ENCODE measurements around the gene UBE2L6. TPM values are rescaled to one million over a fixed set of nuclear protein-coding genes. Genes with fewer than 3 reads are reported as not detected.

The UBE2L6 gene
- total and polyA plus RNA-seq, 2 of the 4 experiments (the other 2 are of a cell fraction), result 37.5 to 46.7 TPM

DNA sequence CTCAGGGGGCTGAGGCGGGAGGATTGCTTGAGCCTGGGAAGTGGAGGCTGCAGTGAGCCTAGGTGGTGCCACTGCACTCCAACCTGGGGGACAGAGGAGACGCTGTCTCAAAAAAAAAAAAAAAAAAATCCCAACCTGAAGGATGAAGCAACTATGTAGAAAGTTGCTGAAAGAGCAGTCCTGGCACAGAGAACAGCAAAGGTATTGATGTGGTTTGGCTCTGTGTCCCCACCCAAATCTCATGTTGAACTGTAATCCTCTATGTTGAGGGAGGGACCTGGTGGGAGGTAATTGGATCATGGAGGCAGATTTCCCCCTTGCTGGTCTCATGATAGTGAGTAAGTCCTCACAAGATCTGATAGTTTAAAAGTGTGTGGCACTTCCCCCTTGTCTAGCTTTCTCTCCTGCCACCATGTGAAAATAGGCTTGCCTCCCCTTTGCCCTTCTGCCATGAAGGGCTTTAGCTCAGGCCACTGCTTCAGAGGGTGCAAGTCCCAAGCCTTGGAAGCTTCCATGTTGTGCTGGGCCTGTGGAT lies 19.3 kb upstream of the UBE2L6 start:
- POLR2A ChIA-PET (ENCODE audit: unreplicated experiment), result no interaction called here
- H3K9me3 ChIP-seq (ENCODE audit: control insufficient read depth, insufficient read depth, low read length), result no peaks in the 10 kb centered on the region
- H3K4me1 ChIP-seq (ENCODE audit: control insufficient read depth, insufficient read depth, low read length), result no peaks in the 10 kb centered on the region
- no peak overlapping the region for H2BK120ac ChIP-seq (ENCODE audit: low read depth, low read length)
- in situ Hi-C loops (cut with MboI; ENCODE audit: low sequenced_read_pairs), result no loop called here
- no peak overlapping the region for H3K18ac ChIP-seq (ENCODE audit: low read depth, low read length)
- H3K56ac ChIP-seq (ENCODE audit: extremely low read depth, insufficient read depth, low read length), result no peak overlapping the region
- H4K5ac ChIP-seq (ENCODE audit: low read depth, low read length), result no peak overlapping the region
- intact Hi-C loops (cut with micrococcal nuclease), result no loop called here
- H4K91ac ChIP-seq (ENCODE audit: insufficient read depth, low read depth, low read length), result no peak overlapping the region
- no peak overlapping the region for H2BK5ac ChIP-seq (ENCODE audit: low read depth, low read length, poor library complexity, severe bottlenecking)
- no peak overlapping the region for H2BK20ac ChIP-seq (ENCODE audit: low read depth, low read length)
- H3K4me2 ChIP-seq (ENCODE audit: low read depth, low read length), result no peak overlapping the region
- no peak overlapping the region for H2AFZ ChIP-seq (replicated peaks; ENCODE audit: low read length, poor library complexity)
- dilution Hi-C loops (cut with HindIII; ENCODE audit: low sequenced_read_pairs, unreplicated experiment), result no loop called here
- H4K8ac ChIP-seq (ENCODE audit: low read depth in 2 of 2, low read length in 2 of 2), result no peak overlapping the region
- no peak overlapping the region for H3K4ac ChIP-seq (ENCODE audit: low read depth, low read length)
- H2AK5ac ChIP-seq (ENCODE audit: low read depth, low read length), result no peak overlapping the region
- H3K79me1 ChIP-seq (ENCODE audit: low read depth in 1 of 2, low read length in 2 of 2), result no peaks in the 10 kb centered on the region
- no peak overlapping the region for H3K4me3 ChIP-seq (ENCODE audit: insufficient read depth, low read depth, low read length)
- H4K20me1 ChIP-seq (ENCODE audit: insufficient read depth, low read length), result no peaks in the 10 kb centered on the region
- BruUV-seq (replicated peaks), result no TSS peak
- H3K9me1 ChIP-seq (ENCODE audit: insufficient read depth, low read length), result no peaks in the 10 kb centered on the region
- H3K27me3 ChIP-seq (ENCODE audit: control insufficient read depth, insufficient read depth, low read length), result peaks cover 15% of the 10 kb centered on the region
- no peaks in the 10 kb centered on the region for H3K36me3 ChIP-seq (ENCODE audit: control insufficient read depth, insufficient read depth, low read length)
- no peak overlapping the region for H3K27ac ChIP-seq (ENCODE audit: insufficient read depth, low read length)
- H2BK15ac ChIP-seq (ENCODE audit: low read depth, low read length), result no peak overlapping the region
- TF ChIP-seq, protein P1, sequence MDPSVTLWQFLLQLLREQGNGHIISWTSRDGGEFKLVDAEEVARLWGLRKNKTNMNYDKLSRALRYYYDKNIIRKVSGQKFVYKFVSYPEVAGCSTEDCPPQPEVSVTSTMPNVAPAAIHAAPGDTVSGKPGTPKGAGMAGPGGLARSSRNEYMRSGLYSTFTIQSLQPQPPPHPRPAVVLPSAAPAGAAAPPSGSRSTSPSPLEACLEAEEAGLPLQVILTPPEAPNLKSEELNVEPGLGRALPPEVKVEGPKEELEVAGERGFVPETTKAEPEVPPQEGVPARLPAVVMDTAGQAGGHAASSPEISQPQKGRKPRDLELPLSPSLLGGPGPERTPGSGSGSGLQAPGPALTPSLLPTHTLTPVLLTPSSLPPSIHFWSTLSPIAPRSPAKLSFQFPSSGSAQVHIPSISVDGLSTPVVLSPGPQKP (IDR thresholded peaks at IDR 0.05; ENCODE audit: borderline replicate concordance, low read depth, low read length), result no peak
- TF ChIP-seq RCOR1 (IDR thresholded peaks at IDR 0.05; ENCODE audit: insufficient replicate concordance, low read length), result no peak
- TF ChIP-seq POLR2A (IDR thresholded peaks at IDR 0.05; ENCODE audit: low read depth, low read length), result no peak
- TF ChIP-seq, protein P2, sequence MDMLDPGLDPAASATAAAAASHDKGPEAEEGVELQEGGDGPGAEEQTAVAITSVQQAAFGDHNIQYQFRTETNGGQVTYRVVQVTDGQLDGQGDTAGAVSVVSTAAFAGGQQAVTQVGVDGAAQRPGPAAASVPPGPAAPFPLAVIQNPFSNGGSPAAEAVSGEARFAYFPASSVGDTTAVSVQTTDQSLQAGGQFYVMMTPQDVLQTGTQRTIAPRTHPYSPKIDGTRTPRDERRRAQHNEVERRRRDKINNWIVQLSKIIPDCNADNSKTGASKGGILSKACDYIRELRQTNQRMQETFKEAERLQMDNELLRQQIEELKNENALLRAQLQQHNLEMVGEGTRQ (IDR thresholded peaks at IDR 0.05; ENCODE audit: low read depth, low read length), result no peak
- TF ChIP-seq NFE2L2 (IDR thresholded peaks at IDR 0.05; ENCODE audit: low read depth, low read length), result no peak
- no peak for TF ChIP-seq MAFK (IDR thresholded peaks at IDR 0.05; ENCODE audit: low read depth, low read length)
- no peak for TF ChIP-seq SMC3 (IDR thresholded peaks at IDR 0.05; ENCODE audit: low read depth, low read length)
- TF ChIP-seq, protein P3, sequence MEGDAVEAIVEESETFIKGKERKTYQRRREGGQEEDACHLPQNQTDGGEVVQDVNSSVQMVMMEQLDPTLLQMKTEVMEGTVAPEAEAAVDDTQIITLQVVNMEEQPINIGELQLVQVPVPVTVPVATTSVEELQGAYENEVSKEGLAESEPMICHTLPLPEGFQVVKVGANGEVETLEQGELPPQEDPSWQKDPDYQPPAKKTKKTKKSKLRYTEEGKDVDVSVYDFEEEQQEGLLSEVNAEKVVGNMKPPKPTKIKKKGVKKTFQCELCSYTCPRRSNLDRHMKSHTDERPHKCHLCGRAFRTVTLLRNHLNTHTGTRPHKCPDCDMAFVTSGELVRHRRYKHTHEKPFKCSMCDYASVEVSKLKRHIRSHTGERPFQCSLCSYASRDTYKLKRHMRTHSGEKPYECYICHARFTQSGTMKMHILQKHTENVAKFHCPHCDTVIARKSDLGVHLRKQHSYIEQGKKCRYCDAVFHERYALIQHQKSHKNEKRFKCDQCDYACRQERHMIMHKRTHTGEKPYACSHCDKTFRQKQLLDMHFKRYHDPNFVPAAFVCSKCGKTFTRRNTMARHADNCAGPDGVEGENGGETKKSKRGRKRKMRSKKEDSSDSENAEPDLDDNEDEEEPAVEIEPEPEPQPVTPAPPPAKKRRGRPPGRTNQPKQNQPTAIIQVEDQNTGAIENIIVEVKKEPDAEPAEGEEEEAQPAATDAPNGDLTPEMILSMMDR (conservative IDR thresholded peaks at IDR 0.05; ENCODE audit: low read depth, low read length), result no peak
- no peak for TF ChIP-seq MXI1 (IDR thresholded peaks at IDR 0.05; ENCODE audit: borderline replicate concordance, low read depth, low read length)
- TF ChIP-seq RFX5 (IDR thresholded peaks at IDR 0.05; ENCODE audit: low read depth, low read length), result no peak
- H2AK9ac ChIP-seq (replicated peaks; ENCODE audit: low read depth, low read length, poor library complexity), result no peak overlapping the region
- no CpG with 5 or more reads among the region's 2 CpGs for WGBS, 2 experiments (ENCODE audit: extremely low coverage in 2 of 2, insufficient read length in 1 of 2)
- ATAC-seq (ENCODE audit: low read depth) (no peak), DNase-seq (no peak)
- no peak overlapping the region for H3K23ac ChIP-seq (ENCODE audit: low read depth, low read length)
- H3K9ac ChIP-seq (ENCODE audit: low read depth, low read length), result no peak overlapping the region
- no peak overlapping the region for H3K14ac ChIP-seq (replicated peaks; ENCODE audit: low read depth, low read length)
- CTCF ChIA-PET, result no interaction called here

Measured in IMR-90 (cell line).